Stimulated activated CD4-positive, alpha-beta T cell treated with anti-CD3 and anti-CD28 coated beads, Interleukin-4, amount 100 ng/mL, for 1 hour (primary cell): ENCODE data around the gene RIMS3.
"Not testable (repeated sequence)": the region's sequence is repeated elsewhere in the genome, so short reads cannot be mapped to it uniquely, and the experiment has no call there.

Source experiments
- DNase-seq: peaks from one replicate; pipeline ENCODE4 v3.0.0-alpha.2; 2020

Gene RIMS3

DNA sequence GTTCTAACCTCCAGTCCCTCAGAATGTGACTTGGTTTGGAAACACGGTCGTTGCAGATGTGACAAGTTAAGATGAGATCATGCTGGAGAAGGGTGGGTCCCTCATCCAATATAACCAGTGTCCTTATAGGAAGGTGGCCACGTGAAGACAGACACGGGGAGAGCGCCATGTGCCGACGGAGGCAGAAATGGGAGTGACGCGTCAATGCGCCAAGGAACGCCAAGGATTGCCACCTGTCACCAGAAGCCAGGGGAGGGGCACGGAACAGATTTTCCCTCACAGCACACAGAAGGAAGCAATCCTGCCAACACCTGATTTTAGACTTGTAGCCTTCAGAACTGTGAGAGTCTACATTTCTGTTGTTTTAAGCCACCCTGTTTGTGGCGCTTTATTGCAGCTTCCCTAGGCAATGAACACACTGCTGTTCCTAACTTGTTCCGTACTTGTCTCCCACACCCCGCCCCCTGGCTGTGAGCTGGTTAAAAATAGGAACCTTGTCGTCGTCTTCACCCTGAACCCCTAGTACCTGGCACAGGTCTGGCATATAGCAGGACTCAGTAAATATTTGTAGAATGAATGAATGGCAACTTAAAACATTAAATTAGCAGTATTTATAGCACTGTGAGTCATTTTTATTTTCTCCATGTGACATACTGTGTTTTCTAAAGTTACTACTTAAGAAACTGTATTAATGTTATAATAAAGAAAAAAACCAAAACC, 14.2 kb downstream of the RIMS3 start:
- no peak for DNase-seq

DNA sequence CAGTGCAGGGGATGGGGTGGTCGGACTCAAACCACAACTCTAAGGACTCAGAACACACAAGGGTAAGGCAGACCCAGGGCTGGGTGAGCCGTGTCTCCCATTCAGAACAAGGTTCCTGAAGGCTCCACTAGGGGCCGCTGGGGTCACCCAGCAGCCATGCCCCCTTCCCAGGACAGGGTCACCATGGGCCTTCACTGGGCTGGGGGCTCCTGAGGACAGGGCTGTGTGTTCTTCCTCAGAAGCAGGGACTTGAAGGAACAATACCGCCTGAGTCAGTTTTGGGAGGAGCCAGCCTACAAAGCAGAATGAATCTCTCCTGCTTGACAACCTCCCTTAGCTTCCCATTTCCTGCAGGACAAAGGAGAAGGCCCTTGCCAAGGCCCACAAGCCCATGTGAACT, 15.4 kb downstream of the RIMS3 start:
- no peak for DNase-seq

GRCh38 chr1:40649592-40649930, 15.9 kb downstream of the RIMS3 start:
- DNase-seq = no peak

DNA sequence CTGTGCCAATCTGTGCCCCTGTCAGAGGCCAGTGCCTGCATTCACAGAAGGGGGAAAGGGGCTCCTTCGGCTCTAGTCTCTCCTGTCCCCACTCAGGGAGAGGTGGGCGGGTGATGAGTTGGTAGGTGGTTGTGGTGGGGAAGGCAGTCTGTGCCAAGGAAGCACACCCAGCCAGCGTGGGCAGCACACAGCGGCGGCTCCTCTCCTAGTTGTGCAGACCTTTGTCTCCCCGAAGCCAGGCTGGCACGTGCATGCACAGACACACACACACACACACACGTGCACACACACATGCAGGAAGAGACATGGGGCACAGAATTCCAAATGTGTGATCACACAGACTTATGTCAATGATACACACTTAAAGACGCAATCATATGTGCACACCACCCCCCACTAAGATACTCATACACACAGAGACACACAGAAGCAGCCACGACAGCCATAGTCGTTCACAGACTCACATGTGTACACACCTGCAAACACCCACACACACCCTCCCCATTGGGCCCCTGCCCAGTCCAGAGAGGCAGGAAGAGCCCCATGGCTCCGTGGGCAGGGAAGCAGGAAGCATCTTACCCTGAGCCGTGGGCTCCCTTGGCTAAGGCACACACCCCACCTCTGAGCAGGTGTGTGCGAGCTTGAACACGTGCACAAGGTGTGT, 16.4 kb downstream of the RIMS3 start:
- DNase-seq = no peak

DNA sequence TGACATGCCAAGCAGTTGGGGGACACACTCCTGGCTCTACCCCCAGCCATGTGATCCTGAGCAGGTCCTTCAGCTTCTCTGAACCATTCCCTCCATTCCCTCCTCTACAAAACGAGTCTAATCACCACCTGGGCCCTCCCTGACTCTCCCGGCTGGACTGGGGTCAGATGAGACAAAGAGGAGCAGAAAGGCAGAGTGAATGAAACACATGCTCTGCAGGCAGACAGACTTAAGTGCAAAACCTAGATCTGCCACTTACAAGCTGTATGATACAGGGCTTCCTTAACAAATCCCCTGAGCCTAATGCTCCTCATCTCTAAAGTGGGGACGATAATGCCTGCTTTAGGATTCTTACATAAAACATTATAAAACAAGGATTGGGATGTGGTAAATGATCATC, 17.3 kb downstream of the RIMS3 start:
- no peak for DNase-seq

DNA sequence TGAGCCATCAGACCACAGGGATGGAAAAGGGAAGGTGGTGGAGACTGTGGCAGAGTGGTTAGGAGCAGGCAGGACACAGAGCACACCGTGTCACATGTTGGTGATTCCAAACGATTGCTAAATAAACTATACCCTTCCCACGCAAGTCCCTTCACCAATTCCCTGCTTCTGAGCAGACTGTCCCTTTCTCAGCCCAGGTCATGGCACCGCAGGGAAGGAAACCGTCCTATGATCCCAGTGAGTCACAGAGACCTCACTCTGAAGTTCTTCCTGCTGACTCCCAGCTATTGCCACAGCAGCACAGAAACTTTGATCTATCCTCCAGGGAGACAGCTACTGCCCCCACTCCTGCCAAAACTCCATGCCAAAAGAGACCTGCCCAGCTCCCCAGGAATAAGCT, 19.2 kb downstream of the RIMS3 start:
- no peak for DNase-seq

- DNase-seq = no peak
These were observed 20.3 kb downstream of the RIMS3 start for GRCh38 chr1:40645118-40645680.

GRCh38 chr1:40641601-40642242, 23.8 kb downstream of the RIMS3 start:
- no peak for DNase-seq

GRCh38 chr1:40640314-40641076, 25.0 kb downstream of the RIMS3 start:
- no peak for DNase-seq

- no peak for DNase-seq
These were observed 27.1 kb downstream of the RIMS3 start for GRCh38 chr1:40638097-40639036.

- no peak for DNase-seq
These were observed 27.9 kb downstream of the RIMS3 start for GRCh38 chr1:40637470-40638007.

- DNase-seq = no peak
These were observed 28.7 kb downstream of the RIMS3 start for GRCh38 chr1:40636777-40637176.

- DNase-seq = no peak
These were observed 29.6 kb downstream of the RIMS3 start for GRCh38 chr1:40635763-40636500.

- no peak for DNase-seq
These were observed 30.4 kb downstream of the RIMS3 start for GRCh38 chr1:40634901-40635655.

DNA sequence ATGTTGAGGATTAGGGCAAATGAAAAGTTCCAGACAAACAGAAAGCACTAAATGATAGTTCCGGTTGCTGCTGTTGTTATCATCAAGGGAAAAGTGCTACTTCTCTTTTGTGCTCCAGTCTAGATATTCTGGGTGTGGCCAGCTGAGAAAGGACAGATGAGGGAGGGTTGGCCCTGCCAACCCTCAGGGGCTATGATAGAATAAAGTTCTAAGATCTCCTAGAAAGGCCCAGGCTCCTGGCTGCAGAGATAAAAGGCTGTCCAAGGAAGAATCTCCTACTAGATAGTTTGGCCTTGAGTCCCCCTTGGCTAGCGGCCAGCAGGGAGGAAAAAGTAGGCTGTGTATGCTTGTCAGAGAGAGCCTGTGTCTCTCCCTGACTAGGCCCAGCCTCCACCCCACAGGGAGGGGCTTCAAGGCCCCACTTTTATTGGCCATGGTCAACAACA, 31.5 kb downstream of the RIMS3 start:
- no peak for DNase-seq

DNA sequence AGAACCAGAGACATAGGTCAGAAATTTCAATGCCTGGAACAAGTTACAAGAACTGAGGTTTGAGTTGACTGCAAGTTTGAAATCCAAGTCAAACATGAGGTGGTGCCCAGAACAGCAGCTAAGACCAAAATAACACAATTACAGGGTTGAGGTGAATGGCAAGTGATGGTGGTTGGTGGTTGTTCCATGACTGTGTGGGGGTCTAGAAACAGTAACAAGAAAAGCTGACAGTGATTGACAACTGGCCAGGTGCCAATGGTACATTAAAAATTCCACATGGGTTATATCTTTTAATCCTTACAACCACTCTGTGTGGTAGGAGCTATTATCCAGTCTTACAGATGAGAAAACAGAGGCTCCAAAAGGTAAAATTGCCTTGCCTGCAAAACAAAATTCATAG, 32.0 kb downstream of the RIMS3 start:
- no peak for DNase-seq

- peak; percentile 25 for DNase-seq
These were observed 34.8 kb downstream of the RIMS3 start for GRCh38 chr1:40630488-40631223.

GRCh38 chr1:40629546-40629945, 35.9 kb downstream of the RIMS3 start:
- not testable (repeated sequence) for DNase-seq

GRCh38 chr1:40628903-40629292, 36.6 kb downstream of the RIMS3 start:
- no peak for DNase-seq
